NCI-H2196 (cell line): Measurements from ENCODE around the gene SH3YL1.
"Not testable (repeated sequence)": the region's sequence is repeated elsewhere in the genome, so short reads cannot be mapped to it uniquely, and the experiment has no call there.

Source experiments
- DNase-seq: peaks from one replicate; lab custom pipeline; 2025; ENCODE audit not compliant: unreplicated experiment; lab: John Stamatoyannopoulos, UW

The SH3YL1 gene

DNA sequence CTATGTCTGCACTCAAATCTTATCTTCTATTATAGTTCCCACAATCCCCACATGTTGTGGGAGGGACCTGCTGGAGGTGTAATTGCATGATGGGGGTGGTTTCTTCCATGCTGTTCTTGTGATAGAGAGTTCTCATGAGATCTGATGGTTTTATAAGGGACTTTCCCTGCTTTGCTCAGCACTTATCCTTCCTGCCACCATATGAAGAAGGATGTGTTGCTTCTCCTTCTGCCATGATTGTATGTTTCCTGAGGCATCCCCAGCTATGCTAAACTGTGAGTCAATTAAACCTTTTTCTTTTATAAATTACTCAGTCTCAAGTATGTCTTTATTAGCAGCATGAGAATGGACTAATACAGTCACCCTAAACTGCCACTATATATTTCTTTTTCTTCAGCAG, 79.1 kb downstream of the SH3YL1 start:
- no peak for DNase-seq

GRCh38 chr2:182509-183122, 81.2 kb downstream of the SH3YL1 start:
- no peak for DNase-seq

GRCh38 chr2:180311-180710, 83.5 kb downstream of the SH3YL1 start:
- no peak for DNase-seq

DNA sequence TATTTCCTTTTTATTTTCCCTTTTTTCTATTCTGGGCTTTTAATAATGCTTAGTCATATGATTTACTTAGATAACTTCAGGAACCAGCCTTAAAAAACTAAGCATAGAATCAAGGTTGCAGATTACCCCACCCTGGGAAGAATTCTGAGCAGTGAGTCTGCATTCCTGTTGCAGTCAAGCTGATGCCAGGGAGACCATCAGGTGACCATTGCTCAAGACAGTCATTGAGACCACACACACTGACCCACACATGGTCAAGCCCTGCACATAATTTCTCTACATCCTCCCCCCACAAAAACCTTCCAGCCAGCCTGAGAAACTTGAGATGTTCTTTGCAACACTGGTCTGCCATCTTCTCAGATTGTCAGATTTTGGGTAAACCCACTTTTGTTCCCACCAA, 83.9 kb downstream of the SH3YL1 start:
- DNase-seq = no peak

DNA sequence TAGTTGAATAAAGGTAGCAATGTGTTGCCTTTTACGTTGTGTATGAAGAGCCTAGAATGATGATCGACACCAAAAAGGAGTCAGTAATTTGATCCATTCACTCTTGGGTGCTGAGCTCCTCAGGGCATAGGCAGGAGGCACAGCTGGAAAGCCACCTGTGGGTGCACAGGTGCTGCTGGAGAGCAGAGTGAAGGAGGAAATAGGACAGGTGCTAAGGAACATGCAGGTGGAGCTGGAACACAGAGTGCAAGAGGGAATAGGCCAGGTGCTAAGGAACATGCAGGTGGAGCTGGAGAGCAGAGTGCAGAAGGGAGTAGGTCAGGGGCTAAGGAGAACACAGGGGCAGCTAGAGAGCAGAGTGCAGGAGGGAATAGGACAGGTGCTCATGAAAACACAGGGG, 86.1 kb downstream of the SH3YL1 start:
- no peak for DNase-seq

GRCh38 chr2:176917-177316, 86.9 kb downstream of the SH3YL1 start:
- no peak for DNase-seq

GRCh38 chr2:175880-176820, 87.7 kb downstream of the SH3YL1 start:
- DNase-seq = no peak

- DNase-seq = no peak
Observed at GRCh38 chr2:175161-175786, 88.6 kb downstream of the SH3YL1 start.

GRCh38 chr2:172120-172519, 91.7 kb downstream of the SH3YL1 start:
- not testable (repeated sequence) for DNase-seq

GRCh38 chr2:169741-170140, 94.1 kb downstream of the SH3YL1 start:
- DNase-seq = no peak
